GM23248 (cell line): Measurements from ENCODE around the gene RABEP1.

Source experiments
- EZH2 ChIP-seq: fragments of 200-600 bp; sonication (generic); IDR thresholded peaks from 2 replicates; pipeline ENCODE4 v1.6.1; 2018; ENCODE audit warnings: antibody characterized with exemption, mild to moderate bottlenecking; ENCODE audit not compliant: insufficient read depth, poor library complexity, severe bottlenecking
- EZH2phosphoT487 ChIP-seq: fragments of 200-600 bp; sonication (generic); IDR thresholded peaks from 2 replicates; pipeline ENCODE4 v1.6.1; 2018; ENCODE audit warnings: antibody characterized with exemption, moderate library complexity, mild to moderate bottlenecking, low read depth; ENCODE audit not compliant: insufficient read depth

- TF ChIP-seq EZH2phosphoT487 (no peak), EZH2 (no peak)
These were observed 47.2 kb upstream of the RABEP1 start, which contains the start of gene SCIMP for GRCh38 chr17:5234645-5235576.
